K562 (cell line): ENCODE measurements around the gene GIGYF2. TPM values are rescaled to one million over a fixed set of nuclear protein-coding genes. Genes with fewer than 3 reads are reported as not detected.

Experiments
- BCL6 ChIP-seq: fragments of 250-450 bp; sonication (Bioruptor Pico); IDR thresholded peaks from 2 replicates; pipeline ENCODE4 v1.4.0; 2020
- CC2D1A ChIP-seq: fragments of 450-650 bp; IDR thresholded peaks from 2 replicates; pipeline ENCODE4 v1.6.1; 2017; ENCODE audit warnings: mild to moderate bottlenecking
- CREB1 ChIP-seq, 2 experiments: sonication (generic) in 1 of 2; formaldehyde crosslinking in 1 of 2; IDR thresholded peaks; 2 replicates each; pipeline versions ENCODE4 v1.6.1 to v1.8.0; 2012 to 2022; ENCODE audit warnings: inconsistent platforms in 1 of 2, mild to moderate bottlenecking in 1 of 2, missing genetic modification reagents in 1 of 2, moderate library complexity in 1 of 2
- CREM ChIP-seq: IDR thresholded peaks from 2 replicates; pipeline ENCODE4 v1.6.1; 2014; ENCODE audit warnings: antibody characterized with exemption, low read depth
- FOSL1 ChIP-seq: fragments of 200-800 bp; sonication (Bioruptor generic); conservative IDR thresholded peaks from 2 replicates; pipeline ENCODE4 v1.6.1; 2016; ENCODE audit warnings: missing genetic modification characterization, missing compliant biosample characterization
- HOXB6 ChIP-seq: fragments of 250-450 bp; sonication (Bioruptor Pico); IDR thresholded peaks from 2 replicates; pipeline ENCODE4 v1.5.1; 2022; ENCODE audit warnings: mild to moderate bottlenecking, borderline replicate concordance
- MYNN ChIP-seq, 2 experiments: sonication (generic); formaldehyde crosslinking in 1 of 2; IDR thresholded peaks; 2 replicates each; pipeline versions ENCODE4 v1.5.0 to v1.6.1; 2016 to 2020; ENCODE audit warnings: antibody characterized with exemption in 1 of 2, missing genetic modification reagents in 1 of 2
- PHF8 ChIP-seq: fragments of 200-600 bp; sonication (generic); IDR thresholded peaks from 2 replicates; pipeline ENCODE4 v1.6.1; 2012; ENCODE audit warnings: mixed run types, mild to moderate bottlenecking, inconsistent platforms, low read length, moderate library complexity, borderline replicate concordance
- POLR2AphosphoS5 ChIP-seq: IDR thresholded peaks from 2 replicates; pipeline ENCODE4 v1.6.1; 2011; ENCODE audit warnings: mild to moderate bottlenecking, low read depth, low read length, moderate library complexity; ENCODE audit not compliant: control insufficient read depth, insufficient read depth
- POLR2G ChIP-seq: fragments of 200-400 bp; formaldehyde crosslinking; IDR thresholded peaks from 2 replicates; pipeline ENCODE4 v1.6.1; 2017; ENCODE audit warnings: low read depth, mild to moderate bottlenecking, antibody characterized with exemption, low read length, moderate library complexity
- RBM14 ChIP-seq: fragments of 200-400 bp; formaldehyde crosslinking; IDR thresholded peaks from 2 replicates; pipeline ENCODE4 v1.6.1; 2018; ENCODE audit warnings: low read depth, mild to moderate bottlenecking, low read length, moderate library complexity, borderline replicate concordance; ENCODE audit not compliant: insufficient read depth
- TARDBP ChIP-seq: fragments of 450-650 bp; IDR thresholded peaks from 2 replicates; pipeline ENCODE4 v1.6.1; 2016
- TEAD1 ChIP-seq, 2 experiments: fragments of 450-650 bp in 1 of 2; sonication (generic) in 1 of 2; formaldehyde crosslinking; IDR thresholded peaks; 2 replicates each; pipeline versions ENCODE4 v1.4.0 to v1.8.0; 2020 to 2022; ENCODE audit warnings: mild to moderate bottlenecking in 2 of 2, missing genetic modification reagents in 1 of 2
- ZFX ChIP-seq: sonication (generic); formaldehyde crosslinking; IDR thresholded peaks from 2 replicates; pipeline ENCODE4 v1.8.0; 2022; ENCODE audit warnings: mild to moderate bottlenecking, missing genetic modification reagents, moderate library complexity
- ZNF3 ChIP-seq: fragments of 250-450 bp; sonication (Bioruptor Pico); IDR thresholded peaks from 2 replicates; pipeline ENCODE4 v1.5.0; 2021; ENCODE audit warnings: mild to moderate bottlenecking, moderate library complexity
- polyA plus RNA-seq, 8 experiments: library from polyadenylated mRNA; depleted of rRNA in 4 of 8; stranded (reverse) in 5 of 8; unstranded in 3 of 8; fragments of >200 nt; fragmentation: Nextera tagmentation in 2 of 8; fragmentation: Illumina TruSeq in 1 of 8; extraction: Ambion mirVana in 2 of 8; extraction: Trizol in 1 of 8; gene quantifications; 2 replicates each; pipeline versions ENCODE4 v1.2.1 to v1.2.3, GENCODE V29; 2011 to 2014; ENCODE audit warnings: inconsistent platforms in 1 of 8, missing spikeins in 1 of 8
- total RNA-seq, 7 experiments: library from RNA; depleted of rRNA in 6 of 7; stranded (reverse); fragments of >200 nt in 6 of 7; fragmentation: Illumina TruSeq in 2 of 7; extraction: Trizol in 2 of 7; gene quantifications; 2 replicates each; pipeline versions ENCODE4 v1.2.1 to v1.2.3, GENCODE V29; 2011 to 2021; ENCODE audit warnings: low replicate concordance in 1 of 7
- TF ChIP-seq, protein P1 (sequence below): sonication (generic); formaldehyde crosslinking; IDR thresholded peaks from 2 replicates; pipeline ENCODE4 v1.9.0; 2022; ENCODE audit warnings: mild to moderate bottlenecking, missing genetic modification reagents
- TF ChIP-seq, protein P2 (sequence below): sonication (generic); formaldehyde crosslinking; IDR thresholded peaks from 2 replicates; pipeline ENCODE4 v1.8.0; 2022; ENCODE audit warnings: mild to moderate bottlenecking, missing genetic modification reagents

Gene GIGYF2
- total and polyA plus RNA-seq, 9 of the 15 experiments (the other 6 are each of a cell fraction or from before 2014, with no cell fraction given): 12.7 to 52.7 (median 34.9) TPM

DNA sequence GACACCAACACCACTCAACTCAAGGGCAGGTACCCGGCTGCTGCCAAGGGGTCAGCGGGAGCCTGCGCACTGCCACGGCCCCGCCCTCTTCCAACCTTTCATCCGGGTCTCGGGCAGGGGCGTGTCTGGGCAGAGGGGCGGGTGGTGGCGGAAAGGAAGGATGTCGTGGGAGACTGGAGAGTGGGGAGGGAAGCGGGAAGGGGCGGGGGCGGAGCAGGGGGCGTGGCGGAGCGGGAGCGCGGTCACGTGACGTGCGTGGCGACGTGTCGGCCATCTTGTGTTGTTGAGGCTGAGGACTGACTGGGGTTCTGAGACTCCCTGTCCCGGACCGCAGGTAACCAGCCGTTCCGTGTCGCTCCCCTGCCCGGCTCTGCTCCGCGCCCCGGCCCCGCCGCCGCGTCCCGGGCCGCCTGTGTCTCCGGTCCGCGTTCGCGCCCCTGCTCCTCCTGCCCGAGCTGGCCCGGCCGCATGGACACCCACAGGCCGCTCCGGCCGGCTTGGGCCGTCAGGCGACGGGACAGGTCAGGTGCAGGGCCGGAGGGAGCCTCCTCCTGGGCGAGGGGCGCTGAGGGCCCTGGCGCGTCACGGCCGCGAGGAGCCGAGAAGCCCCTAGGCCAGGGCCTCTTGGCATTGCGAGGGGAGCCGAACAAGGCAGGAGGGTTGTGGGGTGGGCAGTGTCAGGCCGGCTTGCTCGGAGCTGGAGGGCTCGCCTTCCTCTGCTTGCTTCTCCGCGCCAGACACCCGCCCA, at the start of gene GIGYF2 (continued):
- TF ChIP-seq BCL6 (no peak), POLR2G (peak; percentile 84), RBM14 (no peak), CC2D1A (no peak), TEAD1 (CRISPR knock-in tag; IDR thresholded peaks at IDR 0.05) (peak in 1 of 2 experiments; percentile 78; a peak in 2 of 4 replicates), FOSL1 (tag) (peak; percentile 29; the same call in 1 of the 2 replicates), ZFX (CRISPR knock-in tag) (peak; percentile 95), POLR2AphosphoS5 (no peak; the same call in 1 of the 2 replicates), ZNF3 (no peak), CREM (peak; percentile 76), MYNN (IDR thresholded peaks at IDR 0.05) (no peak), MYNN (CRISPR knock-in tag; IDR thresholded peaks at IDR 0.05) (no peak), CREB1 (IDR thresholded peaks at IDR 0.05) (0 out of 2 replicates have a peak, but pooled peaks have one; percentile 50), CREB1 (CRISPR knock-in tag; IDR thresholded peaks at IDR 0.05) (peak; percentile 46), TARDBP (no peak), HOXB6 (no peak), PHF8 (peak; percentile 81; the same call in 1 of the 2 replicates)
- TF ChIP-seq, protein P1, sequence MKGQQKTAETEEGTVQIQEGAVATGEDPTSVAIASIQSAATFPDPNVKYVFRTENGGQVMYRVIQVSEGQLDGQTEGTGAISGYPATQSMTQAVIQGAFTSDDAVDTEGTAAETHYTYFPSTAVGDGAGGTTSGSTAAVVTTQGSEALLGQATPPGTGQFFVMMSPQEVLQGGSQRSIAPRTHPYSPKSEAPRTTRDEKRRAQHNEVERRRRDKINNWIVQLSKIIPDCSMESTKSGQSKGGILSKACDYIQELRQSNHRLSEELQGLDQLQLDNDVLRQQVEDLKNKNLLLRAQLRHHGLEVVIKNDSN: peak; percentile 84
- TF ChIP-seq, protein P2, sequence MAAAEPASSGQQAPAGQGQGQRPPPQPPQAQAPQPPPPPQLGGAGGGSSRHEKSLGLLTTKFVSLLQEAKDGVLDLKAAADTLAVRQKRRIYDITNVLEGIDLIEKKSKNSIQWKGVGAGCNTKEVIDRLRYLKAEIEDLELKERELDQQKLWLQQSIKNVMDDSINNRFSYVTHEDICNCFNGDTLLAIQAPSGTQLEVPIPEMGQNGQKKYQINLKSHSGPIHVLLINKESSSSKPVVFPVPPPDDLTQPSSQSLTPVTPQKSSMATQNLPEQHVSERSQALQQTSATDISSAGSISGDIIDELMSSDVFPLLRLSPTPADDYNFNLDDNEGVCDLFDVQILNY (CRISPR knock-in tag): no peak
